K562 (cell line): ENCODE data around the gene UNC13A. TPM values are rescaled to one million over a fixed set of nuclear protein-coding genes. Genes with fewer than 3 reads are reported as not detected.
A peak's percentile ranks its signal among the peaks of the same experiment; 100 is the strongest.

Source experiments
- ADNP ChIP-seq: fragments of 200-800 bp; sonication (Bioruptor generic); IDR thresholded peaks from 2 replicates; pipeline ENCODE4 v1.6.1; 2016; ENCODE audit warnings: missing genetic modification characterization, missing compliant biosample characterization
- ATF6 ChIP-seq: sonication (generic); formaldehyde crosslinking; IDR thresholded peaks from 2 replicates; pipeline ENCODE4 v1.4.0; 2020; ENCODE audit warnings: mild to moderate bottlenecking, missing genetic modification reagents
- CHD4 ChIP-seq: fragments of 200-600 bp; sonication (generic); IDR thresholded peaks from 3 replicates; pipeline ENCODE4 v1.6.1; 2012; ENCODE audit warnings: low read depth, mild to moderate bottlenecking, mixed read lengths, low read length, inconsistent platforms; ENCODE audit not compliant: insufficient read depth, insufficient replicate concordance, poor library complexity, severe bottlenecking
- CHD7 ChIP-seq: fragments of 200-600 bp; sonication (generic); IDR thresholded peaks from one replicate; pipeline ENCODE4 v1.6.1; 2012; ENCODE audit warnings: mild to moderate bottlenecking, low read depth, low read length, inconsistent platforms
- FOXK1 ChIP-seq: sonication (generic); formaldehyde crosslinking; IDR thresholded peaks from 2 replicates; pipeline ENCODE4 v1.8.0; 2022; ENCODE audit warnings: missing genetic modification reagents, mild to moderate bottlenecking, borderline replicate concordance
- NFYB ChIP-seq: IDR thresholded peaks from 2 replicates; pipeline ENCODE4 v1.6.1; 2011; ENCODE audit warnings: mild to moderate bottlenecking, moderate library complexity; ENCODE audit not compliant: insufficient read length; ENCODE audit errors: extremely low read depth
- NR2C2 ChIP-seq, 2 experiments: fragments of 200-800 bp in 1 of 2; sonication (Bioruptor generic) in 1 of 2; sonication (generic) in 1 of 2; formaldehyde crosslinking in 1 of 2; IDR thresholded peaks; 2 replicates each; pipeline versions ENCODE4 v1.6.1 to v1.8.0; 2016 to 2022; ENCODE audit warnings: mild to moderate bottlenecking in 1 of 2, missing compliant biosample characterization in 1 of 2, missing genetic modification characterization in 1 of 2, missing genetic modification reagents in 1 of 2
- PTBP1 ChIP-seq: fragments of 200-400 bp; formaldehyde crosslinking; IDR thresholded peaks from 2 replicates; pipeline ENCODE4 v1.6.1; 2017; ENCODE audit warnings: low read depth, low read length
- RFX5 ChIP-seq: IDR thresholded peaks from 2 replicates; pipeline ENCODE4 v1.6.1; 2011; ENCODE audit warnings: low read depth, mild to moderate bottlenecking, improper control_type of control experiment, low read length
- ZNF740 ChIP-seq, 3 experiments: fragments of 200-800 bp in 1 of 3; sonication (Bioruptor generic) in 1 of 3; sonication (generic) in 1 of 3; formaldehyde crosslinking in 1 of 3; IDR thresholded peaks; 2 replicates each; pipeline versions ENCODE4 v1.6.1 to v1.8.0; 2016 to 2022; ENCODE audit warnings: mild to moderate bottlenecking in 2 of 3, missing compliant biosample characterization in 2 of 3, missing genetic modification characterization in 2 of 3, missing genetic modification reagents in 1 of 3
- polyA plus RNA-seq, 8 experiments: library from polyadenylated mRNA; depleted of rRNA in 4 of 8; stranded (reverse) in 5 of 8; unstranded in 3 of 8; fragments of >200 nt; fragmentation: Nextera tagmentation in 2 of 8; fragmentation: Illumina TruSeq in 1 of 8; extraction: Ambion mirVana in 2 of 8; extraction: Trizol in 1 of 8; gene quantifications; 2 replicates each; pipeline versions ENCODE4 v1.2.1 to v1.2.3, GENCODE V29; 2011 to 2014; ENCODE audit warnings: inconsistent platforms in 1 of 8, missing spikeins in 1 of 8
- total RNA-seq, 7 experiments: library from RNA; depleted of rRNA in 6 of 7; stranded (reverse); fragments of >200 nt in 6 of 7; fragmentation: Illumina TruSeq in 2 of 7; extraction: Trizol in 2 of 7; gene quantifications; 2 replicates each; pipeline versions ENCODE4 v1.2.1 to v1.2.3, GENCODE V29; 2011 to 2021; ENCODE audit warnings: low replicate concordance in 1 of 7

The UNC13A gene
- total and polyA plus RNA-seq, 9 of the 15 experiments (the other 6 are each of a cell fraction or from before 2014, with no cell fraction given): 0.03 to 1.0 (median 0.25) TPM

GRCh38 chr19:17611462-17612244, 76.5 kb downstream of the UNC13A start (continued):
- TF ChIP-seq ATF6 (CRISPR knock-in tag): no peak
- TF ChIP-seq RFX5: no peak
- TF ChIP-seq NR2C2 (CRISPR knock-in tag; IDR thresholded peaks at IDR 0.05): peak; percentile 29; the same call in 1 of the 2 replicates
- TF ChIP-seq NR2C2 (tag; IDR thresholded peaks at IDR 0.05): no peak
- TF ChIP-seq CHD4: peak; percentile 40
- TF ChIP-seq PTBP1: 0 out of 2 replicates have a peak, but pooled peaks have one; percentile 68
- no peak for TF ChIP-seq ZNF740 (CRISPR knock-in tag; IDR thresholded peaks at IDR 0.05)
- no peak for TF ChIP-seq ZNF740 (tag; IDR thresholded peaks at IDR 0.05)
- TF ChIP-seq CHD7: no peak
- TF ChIP-seq NFYB: no peak
- TF ChIP-seq FOXK1: peak; percentile 88; the same call in 1 of the 2 replicates
- TF ChIP-seq ADNP: peak; percentile 81
